DOHH2 (cell line): ENCODE results near the gene PXK.

Source experiments
- H3F3A ChIP-seq: fragments of 200-600 bp; sonication (generic), shearing (Covaris generic); 2 replicates; pipeline ENCODE4 v1.6.0; 2016; ENCODE audit warnings: antibody characterized with exemption, mild to moderate bottlenecking; ENCODE audit not compliant: control insufficient read depth, insufficient read depth
- H3K27ac ChIP-seq: fragments of 200-600 bp; sonication (generic); 2 replicates; pipeline ENCODE4 v1.5.1; 2014; ENCODE audit warnings: low read depth, mild to moderate bottlenecking, low read length, moderate library complexity
- H3K27me3 ChIP-seq: fragments of 200-600 bp; sonication (generic); 2 replicates; pipeline ENCODE4 v1.6.1; 2014; ENCODE audit warnings: mild to moderate bottlenecking, low read length, mixed read lengths; ENCODE audit not compliant: control insufficient read depth
- H3K36me3 ChIP-seq: fragments of 200-600 bp; sonication (generic); 2 replicates; pipeline ENCODE4 v1.6.1; 2014; ENCODE audit warnings: mild to moderate bottlenecking, low read length, moderate library complexity, mixed read lengths; ENCODE audit not compliant: control insufficient read depth
- H3K4me1 ChIP-seq: fragments of 200-600 bp; sonication (generic); 2 replicates; pipeline ENCODE4 v1.6.1; 2014; ENCODE audit warnings: mild to moderate bottlenecking, low read length, mixed read lengths; ENCODE audit not compliant: control insufficient read depth
- H3K4me2 ChIP-seq: fragments of 200-600 bp; sonication (generic); 2 replicates; pipeline ENCODE4 v1.6.0; 2014; ENCODE audit warnings: mild to moderate bottlenecking, low read length, moderate library complexity
- H3K4me3 ChIP-seq: fragments of 200-600 bp; sonication (generic); 2 replicates; pipeline ENCODE4 v1.5.1; 2014; ENCODE audit warnings: mild to moderate bottlenecking, low read length, mixed read lengths
- H3K79me2 ChIP-seq: fragments of 200-600 bp; sonication (generic); 2 replicates; pipeline ENCODE4 v1.6.1; 2014; ENCODE audit warnings: mild to moderate bottlenecking, low read length, mixed read lengths; ENCODE audit not compliant: control insufficient read depth
- H3K9me2 ChIP-seq: fragments of 200-600 bp; sonication (generic); replicated peaks from 2 replicates; pipeline ENCODE4 v1.6.1; 2014; ENCODE audit warnings: mild to moderate bottlenecking, low read length, mixed read lengths; ENCODE audit not compliant: control insufficient read depth
- H3K9me3 ChIP-seq: fragments of 200-600 bp; sonication (generic); 2 replicates; pipeline ENCODE4 v1.6.1; 2014; ENCODE audit warnings: antibody characterized with exemption, low read length, mixed read lengths; ENCODE audit not compliant: control insufficient read depth, insufficient read depth
- H4K20me1 ChIP-seq: fragments of 200-600 bp; sonication (generic); 2 replicates; pipeline ENCODE4 v1.6.0; 2014; ENCODE audit warnings: low read depth, mild to moderate bottlenecking, antibody characterized with exemption, low read length, moderate library complexity; ENCODE audit not compliant: control insufficient read depth, insufficient read depth
- EZH2phosphoT487 ChIP-seq: fragments of 200-600 bp; sonication (generic); IDR thresholded peaks from 2 replicates; pipeline ENCODE4 v1.6.1; 2017; ENCODE audit warnings: borderline replicate concordance, mild to moderate bottlenecking, antibody characterized with exemption, low read length, moderate library complexity, mixed read lengths
- TF ChIP-seq, protein P1 (sequence below): fragments of 200-600 bp; sonication (generic); IDR thresholded peaks from one replicate; pipeline ENCODE4 v1.5.1; 2014; ENCODE audit warnings: antibody characterized with exemption, mild to moderate bottlenecking, low read depth, low read length; ENCODE audit not compliant: poor library complexity, severe bottlenecking

The PXK gene

DNA sequence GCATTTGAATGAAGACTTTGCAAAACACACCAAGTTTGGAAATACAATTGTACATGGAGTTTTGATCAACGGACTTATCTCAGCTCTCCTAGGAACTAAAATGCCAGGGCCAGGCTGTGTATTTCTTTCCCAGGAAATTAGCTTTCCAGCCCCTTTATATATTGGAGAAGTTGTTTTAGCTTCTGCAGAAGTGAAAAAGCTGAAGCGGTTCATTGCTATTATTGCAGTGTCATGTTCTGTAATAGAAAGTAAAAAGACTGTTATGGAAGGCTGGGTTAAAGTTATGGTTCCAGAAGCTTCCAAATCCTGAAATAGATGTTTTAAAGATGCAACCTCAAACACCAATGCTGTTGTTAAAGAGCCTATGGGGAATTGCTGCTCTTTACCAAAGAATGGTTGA lies 14.9 kb upstream of the PXK start:
- no peak overlapping the region for H3K4me2 ChIP-seq
- H3K9me2 ChIP-seq = no peaks in the 10 kb centered on the region
- no peak overlapping the region for H3K27ac ChIP-seq
- peaks cover 12% of the 10 kb centered on the region for H3K4me1 ChIP-seq
- H3K4me3 ChIP-seq = no peak overlapping the region
- H3K79me2 ChIP-seq = peaks cover 40% of the 10 kb centered on the region
- H3K27me3 ChIP-seq = no peaks in the 10 kb centered on the region
- peaks cover 73% of the 10 kb centered on the region for H3K36me3 ChIP-seq
- H3K9me3 ChIP-seq = no peaks in the 10 kb centered on the region
- no peaks in the 10 kb centered on the region for H4K20me1 ChIP-seq
- H3F3A ChIP-seq = peaks cover 26% of the 10 kb centered on the region
- no peak for TF ChIP-seq EZH2phosphoT487
- TF ChIP-seq, protein P1, sequence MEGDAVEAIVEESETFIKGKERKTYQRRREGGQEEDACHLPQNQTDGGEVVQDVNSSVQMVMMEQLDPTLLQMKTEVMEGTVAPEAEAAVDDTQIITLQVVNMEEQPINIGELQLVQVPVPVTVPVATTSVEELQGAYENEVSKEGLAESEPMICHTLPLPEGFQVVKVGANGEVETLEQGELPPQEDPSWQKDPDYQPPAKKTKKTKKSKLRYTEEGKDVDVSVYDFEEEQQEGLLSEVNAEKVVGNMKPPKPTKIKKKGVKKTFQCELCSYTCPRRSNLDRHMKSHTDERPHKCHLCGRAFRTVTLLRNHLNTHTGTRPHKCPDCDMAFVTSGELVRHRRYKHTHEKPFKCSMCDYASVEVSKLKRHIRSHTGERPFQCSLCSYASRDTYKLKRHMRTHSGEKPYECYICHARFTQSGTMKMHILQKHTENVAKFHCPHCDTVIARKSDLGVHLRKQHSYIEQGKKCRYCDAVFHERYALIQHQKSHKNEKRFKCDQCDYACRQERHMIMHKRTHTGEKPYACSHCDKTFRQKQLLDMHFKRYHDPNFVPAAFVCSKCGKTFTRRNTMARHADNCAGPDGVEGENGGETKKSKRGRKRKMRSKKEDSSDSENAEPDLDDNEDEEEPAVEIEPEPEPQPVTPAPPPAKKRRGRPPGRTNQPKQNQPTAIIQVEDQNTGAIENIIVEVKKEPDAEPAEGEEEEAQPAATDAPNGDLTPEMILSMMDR = no peak

- Histone ChIP-seq H4K20me1 (no peaks in the 10 kb centered on the region), H3K27ac (no peak overlapping the region), H3K27me3 (no peaks in the 10 kb centered on the region), H3F3A (peaks cover 15% of the 10 kb centered on the region), H3K9me3 (no peaks in the 10 kb centered on the region), H3K9me2 (no peaks in the 10 kb centered on the region), H3K79me2 (peaks cover 26% of the 10 kb centered on the region), H3K4me2 (no peak overlapping the region), H3K4me3 (no peak overlapping the region), H3K36me3 (peaks cover 41% of the 10 kb centered on the region), H3K4me1 (peaks cover 38% of the 10 kb centered on the region)
- no peak for TF ChIP-seq EZH2phosphoT487
- TF ChIP-seq, protein P1 = no peak
These were observed 10.9 kb upstream of the PXK start for GRCh38 chr3:58321791-58322190.

- peaks cover 38% of the 10 kb centered on the region for H3K4me1 ChIP-seq
- peaks cover 31% of the 10 kb centered on the region for H3K36me3 ChIP-seq
- TF ChIP-seq EZH2phosphoT487 = no peak
- TF ChIP-seq, protein P1 = no peak
- peaks cover 15% of the 10 kb centered on the region for H3F3A ChIP-seq
- no peaks in the 10 kb centered on the region for H4K20me1 ChIP-seq
- no peaks in the 10 kb centered on the region for H3K9me3 ChIP-seq
- no peaks in the 10 kb centered on the region for H3K9me2 ChIP-seq
- no peaks in the 10 kb centered on the region for H3K27me3 ChIP-seq
- H3K27ac ChIP-seq = no peak overlapping the region
- H3K4me2 ChIP-seq = no peak overlapping the region
- H3K4me3 ChIP-seq = no peak overlapping the region
- H3K79me2 ChIP-seq = peaks cover 20% of the 10 kb centered on the region
These were observed 9.9 kb upstream of the PXK start for GRCh38 chr3:58322793-58323192.
